ENCODE results near the gene KNCN.

Gene KNCN

DNA sequence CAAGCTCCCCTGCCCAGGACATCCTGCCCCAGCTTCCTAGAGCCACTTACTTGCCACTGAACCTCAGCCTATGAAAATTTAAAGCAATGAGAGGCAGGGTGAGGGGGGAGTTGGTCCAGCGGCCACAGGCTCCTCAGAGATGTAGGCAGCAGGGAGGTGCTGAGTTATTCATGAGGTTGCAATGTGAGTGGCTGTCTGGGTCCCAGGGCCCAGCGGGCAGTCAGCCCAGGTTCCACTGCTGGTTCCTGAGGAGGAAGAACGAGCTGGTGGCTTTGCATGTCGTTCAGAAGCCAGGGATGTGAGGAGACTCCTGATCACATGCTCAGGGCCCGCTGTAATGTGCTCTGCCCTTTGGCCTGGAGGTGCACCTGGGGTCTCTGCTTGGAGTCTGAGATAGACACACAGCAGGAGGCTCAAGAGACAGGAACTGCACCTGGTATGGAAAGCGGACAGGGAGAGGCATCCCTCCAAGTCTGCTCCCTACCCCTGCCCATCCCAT lies at the start of gene KNCN:
KNCN (minus strand) TSS at position 51 of the 499 bp plus-strand sequence. CDS start 432 bp downstream, outside the sequence.
- peak; percentile 23 for DNase-seq

DNA sequence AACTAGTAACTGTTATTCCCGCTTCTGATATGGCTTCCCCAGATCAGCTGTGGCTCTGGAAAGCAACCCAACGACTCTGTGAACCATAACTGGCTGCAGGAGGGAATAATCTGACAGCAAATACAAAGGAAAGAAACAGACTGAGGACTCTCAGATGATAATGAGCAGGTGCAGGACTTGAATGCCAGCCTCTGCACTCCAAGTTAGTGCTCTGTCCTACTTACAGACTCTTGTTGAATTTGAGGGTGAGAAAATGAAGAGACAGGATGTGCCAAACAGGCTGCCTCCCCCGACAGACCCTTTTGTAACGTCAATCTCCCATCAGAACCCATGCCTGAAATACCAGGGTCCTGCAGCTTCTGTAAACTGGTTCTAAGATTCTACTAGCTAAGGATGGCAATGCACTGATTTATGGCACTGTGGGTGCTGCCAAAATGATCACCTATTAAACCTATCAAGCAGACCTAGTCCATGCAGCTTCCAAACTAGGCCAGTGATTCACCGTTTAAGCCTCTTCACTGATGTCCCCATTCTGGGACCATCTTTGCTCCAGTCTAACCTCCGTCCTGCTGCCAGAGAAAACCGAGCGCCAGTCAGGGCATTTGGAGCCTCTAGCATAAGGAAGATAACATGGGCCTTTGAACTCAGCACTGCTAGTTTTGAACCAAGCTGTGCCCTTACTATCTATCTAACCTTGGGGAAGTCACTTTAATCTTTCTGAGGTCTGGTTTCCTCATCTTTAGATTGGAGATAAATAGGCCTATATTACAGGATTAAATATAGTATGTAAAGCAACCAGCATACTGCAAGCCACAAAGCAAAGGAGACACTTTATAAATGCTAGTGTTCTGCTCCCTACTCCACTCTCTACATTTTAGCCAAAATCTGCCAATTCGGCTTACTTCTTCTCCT lies 47.9 kb upstream of the KNCN start:
- no peak for DNase-seq

DNA sequence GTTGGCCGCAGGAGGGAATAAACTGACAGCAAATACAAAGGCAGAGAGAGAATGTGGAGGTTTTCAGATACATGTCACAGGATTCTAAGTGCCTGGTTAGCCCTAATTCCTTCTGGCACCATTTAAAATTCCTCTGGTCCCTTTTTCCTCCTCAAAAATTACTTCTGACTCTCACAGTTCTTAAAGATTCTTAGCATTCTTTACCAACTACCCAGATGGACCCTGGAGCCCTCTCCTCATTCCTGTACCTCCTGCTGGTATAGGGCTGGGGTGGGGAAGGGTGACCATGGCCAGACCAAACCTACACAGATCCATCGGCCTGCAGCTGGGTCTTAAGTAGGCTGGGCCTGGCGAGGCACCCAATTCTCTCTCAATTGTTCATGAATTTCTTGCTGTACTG lies 45.4 kb upstream of the KNCN start:
- no peak for DNase-seq

DNA sequence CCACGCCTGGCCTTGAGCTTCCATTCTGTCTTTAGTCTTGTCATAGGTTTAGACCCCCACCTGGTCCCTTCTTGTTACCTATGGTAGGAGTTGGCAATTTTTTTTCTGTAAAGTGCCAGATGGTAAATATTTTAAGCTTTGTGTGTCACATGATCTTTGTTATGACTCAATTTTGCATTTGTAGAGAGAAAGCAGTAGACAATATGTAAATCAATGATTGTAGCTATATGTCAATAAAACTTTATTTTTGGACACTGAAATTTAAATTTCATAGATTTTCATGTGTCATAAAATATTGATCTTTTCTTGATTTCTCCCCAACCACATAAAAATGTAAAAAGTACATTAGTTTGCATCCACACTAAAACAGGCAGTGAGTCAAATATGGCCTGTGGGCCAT lies 44.6 kb upstream of the KNCN start:
- no peak for DNase-seq

DNA sequence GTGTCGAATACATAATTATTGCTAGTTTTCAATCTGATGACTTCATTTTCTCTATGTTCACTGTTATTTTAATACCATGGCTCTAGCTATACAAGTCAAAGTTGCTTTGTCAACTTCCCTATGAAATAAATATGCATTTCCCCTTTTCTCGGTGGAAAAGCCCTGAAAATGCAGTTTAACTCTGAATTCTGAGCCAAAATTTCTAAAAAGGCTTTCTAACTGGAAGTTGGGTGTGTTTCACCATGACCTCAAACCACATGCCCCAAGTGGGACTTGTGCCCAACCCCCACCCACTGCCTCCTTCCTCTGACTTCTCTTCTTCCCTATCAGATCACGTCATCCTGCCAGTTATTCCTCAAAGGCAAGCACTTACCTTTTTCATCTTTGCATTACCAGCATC lies 43.7 kb upstream of the KNCN start:
- no peak for DNase-seq

DNA sequence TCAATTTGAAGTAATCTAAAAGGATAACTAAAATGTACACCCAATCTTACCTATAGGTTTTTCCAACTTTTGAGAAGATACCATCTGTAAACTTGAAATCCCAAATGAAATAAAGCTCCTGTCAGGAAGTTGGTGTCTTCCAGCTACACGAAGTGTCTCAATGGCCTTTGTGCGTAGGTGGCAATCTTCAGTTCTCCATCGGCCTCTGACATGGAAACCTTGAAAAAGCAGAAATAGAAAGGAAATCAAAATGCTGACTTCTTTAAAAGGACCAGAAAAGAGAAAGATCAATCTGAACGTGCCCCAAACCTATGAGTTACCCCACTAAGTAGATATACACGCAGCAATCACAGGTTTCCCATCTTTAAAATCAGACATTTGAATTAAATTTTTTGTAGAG lies 42.6 kb upstream of the KNCN start:
- no peak for DNase-seq

DNA sequence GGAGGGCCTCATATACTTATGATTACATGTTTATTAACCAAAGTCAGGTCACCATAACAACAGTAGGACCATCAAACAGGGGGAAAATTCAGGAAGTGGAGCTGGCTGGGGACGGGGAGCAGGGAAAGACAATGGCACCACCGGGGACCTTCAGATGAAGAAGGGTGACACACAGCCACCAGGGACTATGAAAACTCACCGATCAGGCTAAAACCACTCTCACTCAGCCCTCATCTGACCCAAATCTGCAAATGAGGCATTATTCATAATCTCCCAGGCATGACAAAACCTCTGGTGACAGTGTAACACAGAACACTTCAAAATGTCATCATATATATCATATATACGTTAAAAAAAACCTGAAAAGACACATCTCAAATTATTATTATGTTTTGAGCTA lies 41.4 kb upstream of the KNCN start:
- no peak for DNase-seq

DNA sequence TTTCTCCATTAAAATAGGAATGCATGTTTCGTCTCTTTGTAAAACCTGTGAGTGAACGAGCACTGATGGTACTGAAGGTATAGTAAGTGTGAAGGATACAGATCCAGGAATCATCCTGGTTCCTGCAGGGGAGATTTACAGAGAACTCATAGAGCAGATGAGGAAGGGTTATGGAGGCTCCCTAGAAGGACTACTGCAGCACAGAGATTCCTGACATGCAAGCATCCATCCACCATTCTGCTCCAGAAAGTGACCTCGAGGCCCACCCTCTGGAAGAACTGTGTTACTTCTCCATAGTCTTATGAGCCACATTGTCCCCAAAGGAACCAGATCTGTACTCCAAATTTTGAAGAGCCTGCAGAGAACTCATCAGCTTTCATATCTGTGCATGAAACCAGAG lies 38.1 kb upstream of the KNCN start:
- no peak for DNase-seq

DNA sequence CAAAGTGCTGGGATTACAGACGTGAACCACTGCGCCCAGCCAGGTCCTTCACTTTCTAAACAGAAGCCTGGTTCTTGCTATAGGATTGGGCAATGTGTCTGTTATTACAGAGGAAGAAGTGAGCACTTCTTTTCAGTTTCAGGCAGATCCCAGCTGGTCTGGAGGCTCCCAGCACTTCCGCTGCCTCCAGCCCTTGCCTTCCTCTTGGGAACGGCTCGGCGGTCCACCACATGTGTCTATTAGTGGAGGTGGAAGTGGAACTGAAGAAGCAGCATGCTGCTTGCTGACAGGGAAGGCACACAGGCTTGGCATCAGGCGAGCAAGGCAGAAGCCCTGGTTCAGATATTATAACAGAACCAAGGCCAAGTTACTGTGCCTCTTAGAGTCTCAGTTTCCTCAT lies 35.6 kb upstream of the KNCN start:
- no peak for DNase-seq

DNA sequence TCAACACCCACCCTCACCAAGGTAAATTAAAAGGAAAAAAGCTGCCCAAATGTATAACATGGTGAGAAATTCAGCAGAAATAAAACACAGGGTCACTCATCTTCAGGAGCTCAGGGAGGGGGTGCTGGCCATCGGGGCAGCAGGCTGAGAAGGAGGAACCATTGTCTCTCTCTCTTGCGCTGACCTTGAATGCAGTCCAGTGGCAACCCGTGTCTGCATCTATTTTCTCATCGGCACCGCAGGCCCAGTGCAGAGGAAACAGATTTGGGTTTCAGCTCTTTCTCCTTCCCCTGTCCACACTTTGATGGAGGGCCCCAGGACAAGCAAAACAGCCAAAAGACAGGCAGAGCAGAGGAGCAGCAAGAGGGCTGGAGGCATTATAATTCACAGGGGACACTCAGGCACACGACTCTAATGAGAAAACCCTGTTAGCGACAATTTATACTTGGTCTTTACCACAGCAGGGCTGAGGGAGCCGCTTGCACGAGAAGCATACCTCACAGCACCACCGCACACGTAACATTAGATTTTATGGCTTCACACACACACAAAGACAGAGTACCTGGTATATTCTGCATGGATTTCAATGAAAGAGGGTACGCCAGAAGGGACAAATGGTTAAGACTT lies 34.0 kb upstream of the KNCN start:
- peak; percentile 33 for DNase-seq

DNA sequence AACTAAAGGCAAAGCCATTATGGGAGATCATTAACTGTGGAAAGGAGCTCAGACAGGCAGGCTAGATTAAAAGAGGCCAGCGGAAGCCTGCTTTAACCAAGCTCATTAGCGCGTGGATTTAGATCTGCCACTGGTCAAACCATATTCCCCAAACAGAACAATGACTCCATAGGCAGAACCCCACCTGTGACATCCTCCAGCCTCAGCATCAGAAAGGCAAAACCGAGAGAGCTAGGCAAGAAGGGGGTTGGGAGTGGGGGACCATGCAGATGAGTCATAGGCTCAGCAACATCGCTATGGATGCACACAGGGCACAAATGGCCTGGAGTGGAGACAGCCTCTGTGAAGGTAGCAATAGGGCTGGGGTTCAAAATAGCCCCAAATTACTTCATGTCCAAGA lies 32.0 kb upstream of the KNCN start:
- no peak for DNase-seq

DNA sequence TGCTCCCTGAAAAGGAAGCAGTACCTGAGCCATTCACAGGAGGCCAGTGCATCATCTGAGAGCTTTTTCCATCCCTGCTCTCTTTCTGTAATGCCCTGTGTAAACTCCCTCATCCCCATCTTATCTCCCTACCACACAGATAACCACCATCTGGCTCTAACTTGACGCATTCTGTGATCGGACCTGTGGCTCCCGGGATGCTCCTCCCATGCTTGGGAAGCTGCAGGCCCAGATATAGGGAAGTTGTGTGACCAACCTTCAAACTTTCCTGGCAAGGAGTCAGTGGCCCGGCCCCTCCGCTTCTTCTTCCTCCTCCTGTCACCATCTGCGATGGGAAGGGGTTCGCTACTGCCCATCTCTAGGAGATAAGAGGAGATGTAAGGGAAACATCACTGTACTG lies 31.5 kb upstream of the KNCN start:
- DNase-seq = no peak

DNA sequence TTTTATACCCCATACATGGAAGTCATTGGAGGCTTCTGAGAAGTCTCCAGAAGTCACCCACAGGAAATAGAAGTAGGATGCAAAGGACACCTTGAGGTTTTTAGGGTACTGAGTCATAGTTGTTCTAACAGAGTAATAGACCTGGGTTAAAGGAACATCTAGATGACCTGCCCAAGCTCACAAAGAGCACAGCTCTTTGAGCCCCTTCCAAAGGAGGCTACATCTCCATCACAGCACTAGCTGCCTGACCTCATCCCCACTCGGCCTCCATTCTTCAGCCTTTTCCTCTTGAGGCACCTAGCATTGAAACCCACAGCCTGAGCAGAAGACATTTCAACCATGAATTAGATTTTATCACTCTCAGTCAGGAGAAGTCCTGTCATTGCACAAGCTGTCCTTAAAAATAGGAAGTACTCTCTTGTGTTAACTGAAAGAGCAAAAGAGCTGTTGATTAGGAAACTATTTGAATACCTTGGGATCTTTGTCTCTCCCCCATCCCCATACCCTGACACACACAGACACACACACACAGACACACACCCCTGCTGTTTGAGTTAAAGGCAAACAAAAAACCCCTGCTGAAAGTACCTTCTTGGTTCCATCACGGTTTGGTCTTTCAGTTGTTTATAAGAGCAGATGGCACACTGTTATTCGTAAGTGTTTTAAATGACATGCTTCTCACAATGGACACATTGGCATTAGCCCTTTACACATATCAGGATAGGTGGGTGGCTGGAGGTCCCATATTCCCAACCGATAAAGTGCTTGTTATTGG lies 30.4 kb upstream of the KNCN start:
- no peak for DNase-seq

DNA sequence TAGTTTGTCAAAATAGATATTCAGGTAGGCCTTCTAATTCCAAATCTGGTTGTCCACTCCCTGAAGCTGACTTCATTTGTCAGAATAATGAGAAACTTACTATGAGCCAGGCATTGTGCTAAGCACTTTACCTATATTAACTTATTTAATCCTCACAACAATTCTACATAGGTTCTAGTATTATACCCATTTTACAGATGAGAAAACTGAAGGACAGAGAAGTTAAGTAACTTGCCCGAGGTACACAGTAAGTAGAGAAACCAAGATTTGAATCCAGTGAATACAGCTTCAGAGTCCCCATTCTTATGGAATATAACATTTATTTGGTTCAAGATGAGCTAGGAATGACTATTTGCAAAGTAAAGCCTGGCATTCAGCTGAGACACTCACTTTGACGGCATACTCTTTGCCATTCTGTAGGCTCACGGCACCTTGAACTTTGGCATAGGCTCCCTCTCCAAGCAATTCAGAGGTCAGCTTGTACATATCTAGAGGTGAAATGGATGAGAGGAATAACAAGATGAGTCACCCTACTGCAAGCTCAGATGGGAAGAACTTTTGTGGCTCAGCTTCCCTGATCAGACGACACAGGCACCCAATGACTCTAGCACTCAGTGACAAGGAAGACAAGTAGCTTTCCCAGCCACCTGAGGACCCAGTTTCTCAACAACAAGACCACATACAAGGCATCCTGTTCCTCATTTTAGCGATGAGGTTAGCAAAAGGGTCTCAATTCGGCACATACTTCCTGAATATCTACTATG lies 28.9 kb upstream of the KNCN start:
- no peak for DNase-seq

DNA sequence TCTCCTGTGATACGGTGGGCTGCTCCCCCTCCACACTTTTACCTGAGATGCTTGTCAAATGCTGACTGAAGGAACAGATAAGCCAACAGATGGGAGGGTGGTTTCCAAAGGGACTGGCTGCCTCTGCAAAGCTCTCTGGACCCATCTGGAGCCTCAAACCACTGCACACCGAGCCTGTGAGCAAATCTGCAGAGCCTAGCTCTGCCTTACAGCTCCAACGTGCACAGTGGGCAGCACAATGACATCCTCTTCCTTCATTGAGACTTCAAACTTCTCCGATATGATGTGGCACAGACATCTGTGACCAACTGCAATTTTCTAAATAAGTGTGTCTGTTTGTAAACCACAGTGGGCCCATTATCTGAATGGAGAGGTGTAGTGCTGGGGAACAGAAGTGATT lies 26.2 kb upstream of the KNCN start:
- DNase-seq = no peak

DNA sequence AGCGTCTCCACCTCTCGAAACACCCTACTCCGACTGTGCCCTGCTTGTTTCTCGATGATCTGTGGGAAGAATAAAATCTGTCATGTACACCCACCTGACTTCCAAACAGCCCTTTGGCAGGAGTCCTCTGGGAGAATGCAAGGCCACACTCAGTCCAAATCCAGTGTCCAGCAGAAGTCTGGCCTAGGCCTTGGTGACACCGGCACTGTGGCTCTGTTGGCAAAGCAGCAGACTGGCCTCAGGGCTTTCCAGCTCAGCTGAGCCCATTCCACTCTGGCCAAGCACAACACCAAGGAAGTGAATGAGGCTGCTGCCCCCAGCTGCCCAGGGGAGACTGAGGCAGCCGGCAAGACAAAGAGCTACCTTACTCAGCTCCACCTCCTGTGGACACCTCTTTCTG lies 25.1 kb upstream of the KNCN start:
- no peak for DNase-seq

DNA sequence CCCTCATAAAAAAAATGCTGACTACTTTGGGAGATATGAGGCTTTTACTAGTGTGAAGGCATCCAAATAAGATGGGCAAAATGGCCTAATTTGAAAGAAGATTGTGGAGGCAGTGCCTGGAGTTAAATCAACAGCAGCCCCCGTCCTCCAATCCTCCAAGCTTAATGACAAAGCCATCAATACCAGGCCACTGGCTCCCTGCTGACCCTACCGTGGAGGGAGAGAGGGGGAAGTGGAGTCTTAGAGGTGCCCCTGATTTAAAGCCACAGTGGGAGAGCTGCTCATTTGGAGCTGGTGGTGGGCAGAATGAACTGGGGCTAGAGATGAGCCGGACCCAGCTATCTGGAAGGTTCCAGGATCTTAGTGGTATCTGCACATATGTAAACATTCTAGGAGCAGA lies 24.3 kb upstream of the KNCN start:
- DNase-seq = no peak

DNA sequence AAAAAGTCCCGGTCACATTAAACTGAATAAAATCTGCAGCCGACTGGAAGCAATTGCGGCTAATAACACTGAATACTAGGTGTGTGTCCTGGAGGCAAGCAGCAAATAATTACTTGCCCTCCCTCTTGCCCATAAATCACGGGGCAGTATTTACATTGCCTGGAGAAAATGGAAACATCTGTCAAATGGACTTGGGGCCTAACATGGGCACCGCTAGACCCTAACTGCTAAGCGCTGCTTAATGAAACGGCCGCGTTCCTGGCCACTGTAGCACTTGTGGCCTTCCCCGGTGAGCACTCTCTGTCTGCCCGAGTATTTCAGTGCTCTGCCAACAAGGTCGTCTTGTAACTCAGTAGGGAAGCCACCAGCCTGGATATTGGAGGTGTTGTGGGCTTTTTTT lies 23.9 kb upstream of the KNCN start:
- no peak for DNase-seq

DNA sequence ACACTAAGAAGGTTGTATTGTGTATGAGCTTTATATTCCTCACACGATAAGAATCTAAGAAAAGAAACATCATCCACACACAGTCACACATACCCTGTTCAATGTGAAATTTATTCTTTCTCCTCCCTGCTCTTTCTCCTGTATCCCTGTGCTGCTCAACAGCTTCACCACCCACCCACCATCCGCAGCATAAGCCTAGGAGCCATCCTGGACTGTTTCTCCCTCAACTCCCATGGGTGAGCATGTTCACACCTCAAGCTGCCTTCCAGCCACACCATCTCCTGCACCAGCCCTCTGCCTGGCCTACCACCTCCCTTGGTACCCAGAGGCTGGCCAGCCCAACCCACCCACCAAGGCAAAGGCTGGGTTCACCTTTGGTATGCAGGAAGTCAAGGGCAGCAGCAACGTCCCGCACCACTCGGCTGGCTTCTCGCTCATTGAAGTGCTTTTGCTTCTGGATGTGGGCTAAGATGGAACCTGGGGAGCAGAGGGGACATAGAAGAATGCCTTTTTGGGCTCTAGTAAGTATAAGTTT lies 20.3 kb upstream of the KNCN start:
- DNase-seq = no peak

DNA sequence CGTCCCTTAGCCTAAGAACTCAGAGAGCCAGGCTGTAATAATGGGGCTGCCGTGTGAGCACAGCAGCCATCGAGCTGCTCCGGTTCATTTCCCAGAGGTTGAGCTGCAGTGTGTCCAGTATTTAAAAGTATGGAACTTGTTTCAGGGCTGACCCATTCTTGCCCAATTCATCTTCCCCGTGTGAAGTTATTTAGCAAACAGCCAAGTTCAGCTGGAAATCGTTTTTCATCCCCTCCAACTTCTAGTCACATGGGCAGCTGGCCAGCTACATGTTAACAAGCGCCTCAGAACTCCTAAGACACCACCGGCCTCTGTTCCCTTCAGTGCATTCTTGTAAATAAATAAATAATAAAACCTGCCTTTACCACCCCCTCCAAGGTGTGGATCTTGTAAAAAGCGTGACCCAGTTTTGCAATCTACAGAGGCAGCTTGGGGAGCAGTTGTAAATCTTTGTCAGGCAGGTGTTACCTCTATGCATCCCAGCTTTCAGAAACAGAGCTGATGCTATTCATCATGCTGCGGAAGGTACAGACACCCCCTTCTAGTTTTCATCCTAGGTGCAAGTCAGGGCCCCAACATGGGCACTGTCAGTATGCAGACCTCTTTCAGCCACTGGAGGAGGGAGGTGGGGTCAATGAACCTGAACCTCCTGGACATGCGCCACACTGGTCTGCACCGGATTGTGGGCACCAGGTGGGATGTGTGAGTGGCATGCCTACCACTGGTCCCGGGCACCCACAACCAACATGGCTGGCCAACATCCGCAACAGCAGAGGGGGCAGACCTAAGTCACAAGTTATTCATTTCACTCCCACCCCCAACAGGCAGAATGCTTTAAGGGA lies 18.7 kb upstream of the KNCN start:
- no peak for DNase-seq

DNA sequence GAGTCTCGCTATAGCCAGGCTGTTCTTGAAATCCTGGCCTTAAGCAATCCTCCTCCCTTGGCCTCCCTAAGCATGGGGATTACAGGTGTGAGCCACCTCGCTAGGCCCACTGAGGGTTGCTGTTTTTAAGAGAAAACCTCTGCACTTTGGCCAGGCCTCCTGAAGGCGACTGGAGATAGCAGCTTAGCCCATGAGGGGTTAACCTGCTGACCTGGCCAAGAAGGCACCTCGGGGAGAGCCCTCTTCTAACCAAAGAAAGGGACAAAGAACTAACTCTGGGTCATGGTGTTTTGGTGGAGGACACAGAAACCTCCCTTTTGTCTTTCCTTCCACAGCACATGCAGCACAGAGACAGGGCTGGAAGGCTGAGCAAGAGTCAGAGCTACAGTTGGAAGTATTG lies 17.7 kb upstream of the KNCN start:
- no peak for DNase-seq

DNA sequence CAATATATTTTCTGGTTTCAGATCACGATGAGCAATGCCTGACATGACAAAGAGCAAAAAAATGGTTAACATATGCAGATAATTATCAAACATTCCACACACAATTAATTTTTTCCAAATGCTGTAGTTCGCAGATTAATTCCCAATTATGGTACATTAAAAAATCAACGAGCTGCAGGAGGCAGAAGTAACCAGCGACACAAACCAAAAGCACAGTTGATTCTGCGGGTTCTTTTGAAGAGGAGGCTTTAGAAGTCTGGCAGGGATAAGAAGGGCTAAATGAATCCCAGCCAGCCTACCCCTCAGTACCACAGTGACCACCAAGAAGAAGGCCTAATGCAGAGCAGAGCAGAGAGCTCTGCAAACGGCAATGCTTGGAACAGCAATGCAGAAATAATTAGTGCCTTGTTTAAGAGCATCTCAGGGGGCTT lies 17.0 kb upstream of the KNCN start:
- DNase-seq = no peak
